H54 (cell line): ENCODE data around the gene PRRT1B.

ENCODE experiments used
- DNase-seq: peaks from one replicate; pipeline ENCODE4 v3.0.0; 2011; ENCODE audit warnings: low spot score, mixed read lengths; ENCODE audit not compliant: insufficient read length
- FAIRE-seq: peaks from 3 replicates; lab custom pipeline; 2011; peaks lifted over from hg19 to GRCh38; lab: Jason Lieb, UNC
- POLR2A ChIP-seq: IDR thresholded peaks from 2 replicates; pipeline ENCODE4 v1.6.1; 2011; ENCODE audit warnings: low read depth, mild to moderate bottlenecking, low read length

Gene PRRT1B

GRCh38 chr9:131587331-131587730, 42.0 kb downstream of the PRRT1B start:
- FAIRE-seq (no peak), DNase-seq (no peak)
- TF ChIP-seq POLR2A, result no peak

- DNase-seq, result no peak
- TF ChIP-seq POLR2A, result no peak
- no peak for FAIRE-seq
Measured at GRCh38 chr9:131587906-131588305, 42.6 kb downstream of the PRRT1B start.

DNA sequence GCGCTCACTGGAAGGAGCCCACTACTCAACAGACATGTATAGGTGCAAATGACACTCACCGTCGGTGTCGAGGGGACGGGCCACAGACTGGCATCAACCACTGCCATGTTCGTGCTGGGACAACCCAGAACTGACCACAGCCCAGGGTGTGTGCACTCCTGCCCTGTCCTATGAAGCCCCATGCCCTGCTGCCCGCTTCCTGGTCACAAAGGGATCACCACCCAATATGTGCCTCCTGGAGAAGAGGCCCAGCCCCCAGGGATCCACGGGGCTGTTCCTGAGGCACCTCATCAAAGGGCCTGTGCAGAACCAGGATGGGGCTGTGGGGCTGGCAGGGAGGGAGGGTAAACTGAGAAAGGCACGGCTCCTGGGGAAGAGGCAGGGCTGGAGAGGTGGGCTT, 43.1 kb downstream of the PRRT1B start:
- no peak for TF ChIP-seq POLR2A
- FAIRE-seq (no peak), DNase-seq (no peak)

DNA sequence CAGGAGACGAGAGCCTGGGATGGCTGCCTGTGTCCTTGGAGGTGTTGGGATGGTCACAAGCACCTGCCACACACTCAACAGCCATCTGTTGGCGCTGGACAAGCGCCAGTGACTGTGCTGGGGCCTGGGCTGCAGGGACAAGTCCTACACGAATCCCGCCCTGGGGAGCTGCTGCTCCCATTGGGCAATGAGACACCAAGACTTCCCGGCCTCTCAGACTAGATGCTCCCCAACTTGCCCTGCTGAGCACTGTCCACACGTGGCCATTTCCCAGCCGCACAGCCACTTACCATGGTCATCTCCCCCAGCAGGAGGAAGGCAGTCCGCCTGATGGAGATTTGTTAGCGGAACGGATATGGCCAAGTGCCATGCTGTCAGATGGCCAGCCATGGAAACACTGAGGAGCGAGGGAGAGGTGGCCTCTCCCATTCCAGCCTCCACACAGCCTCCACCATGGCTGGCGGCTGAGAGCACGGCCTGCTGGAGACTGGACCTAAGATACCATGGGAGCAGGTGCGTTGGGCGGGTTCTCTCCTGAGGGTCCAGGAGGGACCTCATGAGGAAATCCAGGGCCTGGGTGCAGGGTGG, 43.9 kb downstream of the PRRT1B start:
- TF ChIP-seq POLR2A, result no peak
- FAIRE-seq (no peak), DNase-seq (no peak)

- no peak for TF ChIP-seq POLR2A
- DNase-seq (no peak), FAIRE-seq (no peak)
Measured at GRCh38 chr9:131589993-131590392, 44.7 kb downstream of the PRRT1B start.

- no peak for DNase-seq
Measured at GRCh38 chr9:131590449-131590848, 45.1 kb downstream of the PRRT1B start.

GRCh38 chr9:131590907-131591844, 45.9 kb downstream of the PRRT1B start:
- DNase-seq, result peak; percentile 31
- FAIRE-seq, result no peak
- no peak for TF ChIP-seq POLR2A

More at GRCh38 chr9:131590449-131590848, 45.1 kb downstream of the PRRT1B start:
- no peak for FAIRE-seq
- TF ChIP-seq POLR2A, result no peak

GRCh38 chr9:131591845-131592208, 46.5 kb downstream of the PRRT1B start:
- TF ChIP-seq POLR2A, result no peak
- no peak for FAIRE-seq

DNA sequence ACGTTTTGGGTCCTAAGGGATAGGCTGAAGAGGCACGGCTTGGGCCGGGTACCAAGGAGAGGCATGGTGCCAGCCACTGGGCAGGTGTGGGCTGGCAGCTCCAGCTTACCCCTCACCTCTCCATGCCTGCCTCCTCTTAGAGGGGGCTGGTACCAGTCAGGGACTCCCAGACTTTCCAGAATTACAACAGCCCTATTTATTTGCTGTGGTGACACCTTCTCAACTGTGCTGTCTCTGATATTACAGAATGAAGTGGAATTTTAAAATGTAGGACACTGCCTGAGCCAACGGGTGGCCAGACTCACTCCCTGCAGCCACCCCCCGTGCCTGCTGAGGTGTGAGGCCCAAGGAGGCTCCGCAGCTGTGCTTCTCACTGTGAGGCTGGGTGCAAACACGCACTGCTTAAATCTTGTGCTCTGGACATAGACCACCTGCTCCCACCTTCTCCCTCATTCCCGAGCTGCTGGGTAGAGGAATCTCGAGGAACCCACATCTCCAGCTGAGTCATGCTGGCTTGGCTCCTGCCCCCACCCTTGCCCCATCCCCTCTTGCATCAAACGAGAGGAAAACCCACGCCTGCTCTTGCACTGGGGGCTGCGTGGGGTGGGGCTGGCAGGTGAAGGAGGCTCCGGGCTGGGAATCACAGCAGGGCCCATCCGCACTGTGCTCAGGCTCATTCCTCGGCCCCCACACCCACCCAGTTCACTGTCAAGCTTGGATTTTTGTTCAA, 47.9 kb downstream of the PRRT1B start:
- TF ChIP-seq POLR2A, result no peak
- no peak for FAIRE-seq
- no peak for DNase-seq

More at GRCh38 chr9:131591845-131592208, 46.5 kb downstream of the PRRT1B start:
- no peak for DNase-seq

- no peak for TF ChIP-seq POLR2A
Measured at GRCh38 chr9:131593936-131594665, 48.8 kb downstream of the PRRT1B start.

DNA sequence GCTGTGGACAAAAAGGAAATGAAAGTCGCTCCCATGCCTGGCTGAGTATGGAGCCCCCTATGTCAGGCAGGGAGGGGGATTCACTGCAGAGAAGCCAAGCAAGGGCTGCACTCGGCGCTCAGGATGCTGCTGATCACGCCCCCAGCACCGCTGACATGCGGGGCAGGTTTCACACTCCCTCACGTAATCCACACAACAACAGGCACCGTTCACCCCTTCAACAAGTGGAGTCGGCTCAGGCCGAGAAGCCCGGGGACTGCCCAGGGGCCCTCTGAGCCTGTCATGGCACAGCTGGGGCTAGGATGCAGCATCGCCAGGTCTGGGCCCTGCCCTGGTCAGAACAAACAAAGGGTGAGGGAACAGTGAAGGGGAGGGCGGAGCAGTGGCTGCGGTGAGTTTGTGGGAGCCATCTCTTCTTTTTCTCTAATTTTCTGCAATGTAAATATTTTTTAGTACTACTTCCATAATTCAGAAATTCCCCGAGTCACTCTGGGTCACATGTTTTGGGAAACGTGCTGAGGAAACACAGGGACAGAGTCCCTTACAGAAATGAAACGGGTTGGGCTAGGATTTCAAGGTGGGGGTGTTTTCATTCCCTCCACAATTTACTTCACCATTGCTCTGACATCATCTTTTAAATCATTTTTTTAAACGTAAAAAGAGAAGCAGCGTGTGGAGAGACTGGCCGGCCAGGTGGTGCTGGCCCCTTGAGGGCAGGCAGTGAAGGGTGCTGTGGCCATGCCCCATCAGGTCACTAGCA, 49.8 kb downstream of the PRRT1B start:
- no peak for TF ChIP-seq POLR2A
- FAIRE-seq (no peak), DNase-seq (no peak)

More at GRCh38 chr9:131593936-131594665, 48.8 kb downstream of the PRRT1B start:
- DNase-seq (no peak), FAIRE-seq (no peak)

DNA sequence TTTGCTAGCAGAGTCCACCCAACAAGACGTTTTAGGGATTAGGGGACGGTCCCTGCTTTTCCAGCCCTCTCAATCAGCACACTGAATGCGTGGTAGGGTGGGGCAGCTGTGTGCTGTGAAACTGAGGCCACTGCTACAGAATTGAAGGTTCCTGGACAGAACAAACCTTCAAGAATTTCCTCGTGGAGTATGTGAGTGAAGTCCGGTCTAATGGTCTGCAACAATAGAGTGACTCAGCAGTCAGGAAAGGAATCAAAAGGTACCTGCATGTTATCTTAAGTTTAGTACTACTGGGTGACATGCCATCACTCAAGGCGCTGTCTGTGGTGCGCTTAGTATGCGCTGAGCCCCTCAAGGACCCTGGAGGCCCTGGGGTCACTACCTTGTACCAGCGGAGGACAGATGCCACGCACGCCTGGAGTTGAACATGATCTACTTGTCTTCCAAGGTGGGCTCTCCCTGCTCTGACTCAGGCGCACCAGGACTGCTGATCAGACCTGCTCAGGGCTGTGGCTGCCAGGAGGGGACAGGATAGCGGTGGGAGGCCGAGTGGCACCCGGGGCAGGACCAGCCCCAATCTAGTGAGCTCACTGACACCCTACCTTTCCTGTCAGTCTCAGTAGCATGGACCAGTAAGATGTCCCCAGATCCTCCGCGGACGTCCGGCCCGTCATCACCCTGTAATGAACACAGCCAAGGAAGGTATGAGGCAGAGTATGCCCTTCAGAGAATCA, 50.5 kb downstream of the PRRT1B start:
- DNase-seq (no peak), FAIRE-seq (no peak)
- no peak for TF ChIP-seq POLR2A
